ENCODE measurements around the gene SPDYE9. TPM values are rescaled to one million over a fixed set of nuclear protein-coding genes. Genes with fewer than 3 reads are reported as not detected.

The SPDYE9 gene
- not detected in 5 replicates for total RNA-seq (2022; extraction: Qiagen RNA extraction)

GRCh38 chr7:73085938-73086337 lies at the start of gene SPDYE9:
Gene SPDYE9 (minus strand): TSS chr7:73086038. CDS start chr7:73084238, 1,800 bp downstream.

GRCh38 chr7:73057811-73058210 lies 28.0 kb downstream of the SPDYE9 start, which contains the start of gene SPDYE11:
Gene SPDYE11 (minus strand): TSS chr7:73057911. CDS start chr7:73056111, 1,800 bp downstream.

GRCh38 chr7:73029666-73030065 lies 56.2 kb downstream of the SPDYE9 start, which contains the start of gene SPDYE8:
Gene SPDYE8 (minus strand): TSS chr7:73029766. CDS start chr7:73027966, 1,800 bp downstream.

Other genes with a start within 250 kb of the SPDYE9 start
- 33.4 to 43.3 TPM (median 38.3 TPM) in 5 replicates for gene POM121, start 160.9 kb downstream of the SPDYE9 start, total RNA-seq (2022; extraction: Qiagen RNA extraction)
- gene TRIM74, start 116.6 kb downstream of the SPDYE9 start, total RNA-seq (2022; extraction: Qiagen RNA extraction), result 0.21 to 0.90 TPM (median 0.65 TPM) in 5 replicates
- gene SPDYE8, start 56.3 kb downstream of the SPDYE9 start, total RNA-seq (2022; extraction: Qiagen RNA extraction), result not detected in 5 replicates
- not detected in 5 replicates for gene SPDYE11, start 28.1 kb downstream of the SPDYE9 start, total RNA-seq (2022; extraction: Qiagen RNA extraction)
- 55.1 to 68.6 TPM (median 67.0 TPM) in 5 replicates for gene NSUN5, start 222.8 kb upstream of the SPDYE9 start, total RNA-seq (2022; extraction: Qiagen RNA extraction)
- gene TRIM50, start 242.0 kb upstream of the SPDYE9 start, total RNA-seq (2022; extraction: Qiagen RNA extraction), result not detected in 5 replicates
- not detected in 5 replicates for gene FKBP6, start 242.1 kb upstream of the SPDYE9 start, total RNA-seq (2022; extraction: Qiagen RNA extraction)

All from A549 treated with Mapracorat at 1 μM for 4 hours (cell line).